ENCODE measurements around the gene ZNF256.

The ZNF256 gene

GRCh38 chr19:57947419-57948134 lies at the start of gene ZNF256:
Gene ZNF256 (minus strand): TSS chr19:57947706. CDS start chr19:57947474, 232 bp downstream.
- FAIRE-seq (peak; percentile 95), DNase-seq (ENCODE audit: insufficient read length, low spot score) (peak; percentile 90)

- DNase-seq (ENCODE audit: insufficient read length, low spot score) (no peak), FAIRE-seq (no peak)
Observed at GRCh38 chr19:57992841-57993240, 45.3 kb upstream of the ZNF256 start.

- DNase-seq (ENCODE audit: insufficient read length, low spot score) (no peak), FAIRE-seq (no peak)
Observed at GRCh38 chr19:57978586-57979289, 31.2 kb upstream of the ZNF256 start.

GRCh38 chr19:57974434-57974833 lies 26.9 kb upstream of the ZNF256 start, which contains the start of gene C19orf18:
Gene C19orf18 (minus strand): TSS chr19:57974534. CDS start chr19:57974432, 102 bp downstream.
- DNase-seq (ENCODE audit: insufficient read length, low spot score) (no peak), FAIRE-seq (no peak)

GRCh38 chr19:57964761-57965160 lies 17.3 kb upstream of the ZNF256 start:
- DNase-seq (ENCODE audit: insufficient read length, low spot score) (no peak), FAIRE-seq (no peak)

- DNase-seq (ENCODE audit: insufficient read length, low spot score): no peak
- no peak for FAIRE-seq
Observed at GRCh38 chr19:57961785-57962184, 14.3 kb upstream of the ZNF256 start.

- no peak for FAIRE-seq
- DNase-seq (ENCODE audit: insufficient read length, low spot score): no peak
Observed at GRCh38 chr19:57954996-57955395, 7.5 kb upstream of the ZNF256 start.

GRCh38 chr19:57949702-57950101 lies 2.2 kb upstream of the ZNF256 start:
- FAIRE-seq (no peak), DNase-seq (ENCODE audit: insufficient read length, low spot score) (no peak)

- DNase-seq (ENCODE audit: insufficient read length, low spot score) (no peak), FAIRE-seq (no peak)
Observed at GRCh38 chr19:57949296-57949695, 1.8 kb upstream of the ZNF256 start.

GRCh38 chr19:57947088-57947418 lies 453 bp downstream of the ZNF256 start:
- no peak for FAIRE-seq

GRCh38 chr19:57946316-57946715 lies 1.2 kb downstream of the ZNF256 start:
- no peak for DNase-seq (ENCODE audit: insufficient read length, low spot score)
- no peak for FAIRE-seq

More at GRCh38 chr19:57947088-57947418, 453 bp downstream of the ZNF256 start:
- DNase-seq (ENCODE audit: insufficient read length, low spot score): no peak

GRCh38 chr19:57941593-57941992 lies 5.9 kb downstream of the ZNF256 start:
- DNase-seq (ENCODE audit: insufficient read length, low spot score) (no peak), FAIRE-seq (no peak)

- FAIRE-seq (no peak), DNase-seq (ENCODE audit: insufficient read length, low spot score) (no peak)
Observed at GRCh38 chr19:57935731-57936130, 11.8 kb downstream of the ZNF256 start.

- DNase-seq (ENCODE audit: insufficient read length, low spot score): no peak
Observed at GRCh38 chr19:57934820-57935665, 12.5 kb downstream of the ZNF256 start, which contains the start of gene ZNF418. Gene ZNF418 (minus strand): TSS chr19:57935402. CDS start chr19:57933822, 1,580 bp downstream.

GRCh38 chr19:57927587-57927986 lies 19.9 kb downstream of the ZNF256 start:
- DNase-seq (ENCODE audit: insufficient read length, low spot score) (no peak), FAIRE-seq (no peak)

More at GRCh38 chr19:57934820-57935665, 12.5 kb downstream of the ZNF256 start, which contains the start of gene ZNF418:
- peak; percentile 68 for FAIRE-seq

GRCh38 chr19:57916168-57916995 lies 31.1 kb downstream of the ZNF256 start, which contains the start of gene ZNF417:
Gene ZNF417 (minus strand): TSS chr19:57916592. CDS start chr19:57916411, 181 bp downstream.
- peak; percentile 98 for FAIRE-seq

GRCh38 chr19:57914531-57914930 lies 33.0 kb downstream of the ZNF256 start:
- no peak for FAIRE-seq

More at GRCh38 chr19:57916168-57916995, 31.1 kb downstream of the ZNF256 start, which contains the start of gene ZNF417:
- peak; percentile 77 for DNase-seq (ENCODE audit: insufficient read length, low spot score)

GRCh38 chr19:57907394-57907793 lies 40.1 kb downstream of the ZNF256 start:
- DNase-seq (ENCODE audit: insufficient read length, low spot score) (no peak), FAIRE-seq (no peak)

More at GRCh38 chr19:57914531-57914930, 33.0 kb downstream of the ZNF256 start:
- DNase-seq (ENCODE audit: insufficient read length, low spot score): no peak

GRCh38 chr19:57905258-57905657 lies 42.2 kb downstream of the ZNF256 start:
- no peak for FAIRE-seq
- no peak for DNase-seq (ENCODE audit: insufficient read length, low spot score)

All from GM19239 (cell line).